ENCODE data around the gene PKD1L1. TPM values are rescaled to one million over a fixed set of nuclear protein-coding genes. Genes with fewer than 3 reads are reported as not detected.
"Not testable (repeated sequence)": the region's sequence is repeated elsewhere in the genome, so short reads cannot be mapped to it uniquely, and the experiment has no call there.

Gene PKD1L1
- total RNA-seq, 1 donor from 2014 or later: 0.17 TPM

- peaks cover 6% of the 10 kb centered on the region for H3K9me3 Mint-ChIP-seq
- peaks cover 5% of the 10 kb centered on the region for H3K27me3 Mint-ChIP-seq
- peak overlapping the region; percentile 29 for H3K4me3 Mint-ChIP-seq
- peaks cover 4% of the 10 kb centered on the region for H3K36me3 Mint-ChIP-seq
- no peak for DNase-seq (ENCODE audit: extremely low spot score, unreplicated experiment)
- TF ChIP-seq, protein P1, sequence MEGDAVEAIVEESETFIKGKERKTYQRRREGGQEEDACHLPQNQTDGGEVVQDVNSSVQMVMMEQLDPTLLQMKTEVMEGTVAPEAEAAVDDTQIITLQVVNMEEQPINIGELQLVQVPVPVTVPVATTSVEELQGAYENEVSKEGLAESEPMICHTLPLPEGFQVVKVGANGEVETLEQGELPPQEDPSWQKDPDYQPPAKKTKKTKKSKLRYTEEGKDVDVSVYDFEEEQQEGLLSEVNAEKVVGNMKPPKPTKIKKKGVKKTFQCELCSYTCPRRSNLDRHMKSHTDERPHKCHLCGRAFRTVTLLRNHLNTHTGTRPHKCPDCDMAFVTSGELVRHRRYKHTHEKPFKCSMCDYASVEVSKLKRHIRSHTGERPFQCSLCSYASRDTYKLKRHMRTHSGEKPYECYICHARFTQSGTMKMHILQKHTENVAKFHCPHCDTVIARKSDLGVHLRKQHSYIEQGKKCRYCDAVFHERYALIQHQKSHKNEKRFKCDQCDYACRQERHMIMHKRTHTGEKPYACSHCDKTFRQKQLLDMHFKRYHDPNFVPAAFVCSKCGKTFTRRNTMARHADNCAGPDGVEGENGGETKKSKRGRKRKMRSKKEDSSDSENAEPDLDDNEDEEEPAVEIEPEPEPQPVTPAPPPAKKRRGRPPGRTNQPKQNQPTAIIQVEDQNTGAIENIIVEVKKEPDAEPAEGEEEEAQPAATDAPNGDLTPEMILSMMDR (conservative IDR thresholded peaks at IDR 0.05): no peak
- H3K27ac Mint-ChIP-seq: peak overlapping the region; percentile 45
- peaks cover 28% of the 10 kb centered on the region for H3K4me1 Mint-ChIP-seq (ENCODE audit: unreplicated experiment)
Observed at GRCh38 chr7:47990592-47990991, 42.3 kb upstream of the PKD1L1 start.

DNA sequence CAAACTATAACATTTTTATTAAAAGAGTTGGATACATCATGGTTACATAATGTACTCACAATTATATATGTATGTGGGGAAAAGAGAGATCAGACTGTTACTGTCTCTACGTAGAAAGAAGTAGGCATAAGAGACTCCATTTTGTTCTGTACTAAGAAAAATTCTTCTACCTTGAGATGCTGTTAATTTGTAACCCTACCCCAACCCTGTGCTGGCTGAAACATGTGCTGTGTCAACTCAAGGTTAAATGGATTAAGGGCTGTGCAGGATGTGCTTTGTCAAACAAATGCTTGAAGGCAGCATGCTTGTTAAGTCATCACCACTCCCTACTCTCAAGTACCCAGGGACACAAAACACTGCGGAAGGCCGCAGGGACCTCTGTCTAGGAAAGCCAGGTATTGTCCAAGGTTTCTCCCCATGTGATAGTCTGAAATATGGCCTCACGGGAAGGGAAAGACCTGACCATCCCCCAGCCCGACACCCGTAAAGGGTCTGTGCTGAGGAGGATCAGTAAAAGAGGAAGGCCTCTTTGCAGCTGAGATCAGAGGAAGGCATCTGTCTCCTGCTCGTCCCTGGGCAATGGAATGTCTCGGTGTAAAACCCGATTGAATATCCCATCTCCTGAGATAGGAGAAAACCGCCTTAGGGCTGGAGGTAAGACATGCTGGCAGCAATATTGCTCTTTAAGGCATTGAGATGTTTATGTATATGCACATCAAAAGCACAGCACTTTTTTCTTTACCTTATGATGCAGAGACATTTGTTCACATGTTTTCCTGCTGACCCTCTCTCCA is 41.5 kb upstream of the PKD1L1 start:
- H3K27me3 Mint-ChIP-seq; H3K36me3 Mint-ChIP-seq; H3K9me3 Mint-ChIP-seq; DNase-seq (ENCODE audit: extremely low spot score, unreplicated experiment): not testable (repeated sequence)
- Mint-ChIP-seq H3K27ac (peak overlapping the region; percentile 45), H3K4me1 (ENCODE audit: unreplicated experiment) (peaks cover 28% of the 10 kb centered on the region), H3K4me3 (peak overlapping the region; percentile 65)

DNA sequence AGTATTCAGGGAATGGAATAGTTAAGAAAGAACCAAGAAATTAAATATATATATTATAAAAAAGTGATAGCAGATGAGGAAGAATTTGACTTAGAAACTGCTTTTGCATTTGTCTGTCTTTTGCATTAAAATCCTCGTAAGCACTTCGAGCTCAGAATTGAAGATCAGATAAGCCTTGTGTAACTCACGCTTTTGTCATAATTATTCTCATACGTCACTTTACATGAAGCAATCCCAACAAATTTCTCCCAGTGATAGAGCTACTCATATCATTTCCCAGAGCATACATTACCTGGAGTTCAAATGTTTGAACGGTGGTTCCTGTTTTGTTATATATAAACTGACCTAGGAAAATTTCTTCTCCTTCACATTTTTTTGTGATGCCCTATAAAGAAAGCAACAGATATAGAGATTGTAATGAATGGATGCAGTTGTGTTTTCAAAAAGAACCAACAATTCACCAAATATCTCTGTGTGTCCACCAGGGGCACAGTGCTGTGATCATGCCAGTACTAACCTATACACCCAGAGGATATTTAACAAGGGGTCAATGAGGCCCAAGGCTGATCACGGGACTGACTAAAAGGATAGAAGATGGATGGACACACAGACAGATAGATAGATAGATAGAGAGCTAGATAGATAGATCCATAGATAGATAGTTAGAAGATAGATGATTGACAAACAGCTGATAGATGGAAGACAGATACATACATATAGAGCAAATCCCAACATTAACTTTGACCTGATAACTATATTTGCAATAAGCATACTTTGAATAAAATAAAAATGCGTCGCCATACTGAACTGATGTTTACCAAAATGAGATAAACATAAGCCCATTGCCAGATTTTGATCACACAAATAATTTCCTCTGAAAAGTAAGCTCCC is 40.5 kb upstream of the PKD1L1 start:
- H3K36me3 Mint-ChIP-seq: no peaks in the 10 kb centered on the region
- H3K4me1 Mint-ChIP-seq (ENCODE audit: unreplicated experiment): peaks cover 28% of the 10 kb centered on the region
- H3K4me3 Mint-ChIP-seq: peak overlapping the region; percentile 4
- TF ChIP-seq, protein P1 (conservative IDR thresholded peaks at IDR 0.05): peak; percentile 71
- no peaks in the 10 kb centered on the region for H3K27me3 Mint-ChIP-seq
- peak overlapping the region; percentile 1 for H3K27ac Mint-ChIP-seq
- DNase-seq (ENCODE audit: extremely low spot score, unreplicated experiment): no peak
- H3K9me3 Mint-ChIP-seq: no peaks in the 10 kb centered on the region

DNA sequence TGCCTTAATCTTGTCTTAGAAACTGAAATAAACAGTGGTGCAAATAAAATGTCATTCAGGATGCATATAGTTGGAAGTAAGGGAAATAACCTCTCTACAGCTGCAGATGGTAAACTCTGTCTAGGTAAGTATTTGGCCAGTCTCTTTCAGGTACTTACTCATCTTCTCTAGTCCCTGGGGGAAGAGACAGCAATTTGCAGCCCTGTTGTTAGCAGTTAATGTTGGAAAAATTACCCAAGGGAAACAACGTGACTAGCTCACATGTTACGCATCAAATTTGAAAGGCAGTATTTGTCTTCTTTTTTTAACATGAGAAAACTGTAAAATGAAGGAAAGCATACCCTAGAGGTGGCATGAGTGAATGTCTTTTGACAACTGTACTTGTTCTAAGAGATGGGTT is 34.3 kb upstream of the PKD1L1 start:
- TF ChIP-seq, protein P1 (conservative IDR thresholded peaks at IDR 0.05): no peak
- no peaks in the 10 kb centered on the region for H3K9me3 Mint-ChIP-seq
- no peak for DNase-seq (ENCODE audit: extremely low spot score, unreplicated experiment)
- H3K27ac Mint-ChIP-seq: no peak overlapping the region
- no peaks in the 10 kb centered on the region for H3K27me3 Mint-ChIP-seq
- peaks cover 15% of the 10 kb centered on the region for H3K4me1 Mint-ChIP-seq (ENCODE audit: unreplicated experiment)
- H3K36me3 Mint-ChIP-seq: peaks cover 7% of the 10 kb centered on the region
- no peak overlapping the region for H3K4me3 Mint-ChIP-seq

DNA sequence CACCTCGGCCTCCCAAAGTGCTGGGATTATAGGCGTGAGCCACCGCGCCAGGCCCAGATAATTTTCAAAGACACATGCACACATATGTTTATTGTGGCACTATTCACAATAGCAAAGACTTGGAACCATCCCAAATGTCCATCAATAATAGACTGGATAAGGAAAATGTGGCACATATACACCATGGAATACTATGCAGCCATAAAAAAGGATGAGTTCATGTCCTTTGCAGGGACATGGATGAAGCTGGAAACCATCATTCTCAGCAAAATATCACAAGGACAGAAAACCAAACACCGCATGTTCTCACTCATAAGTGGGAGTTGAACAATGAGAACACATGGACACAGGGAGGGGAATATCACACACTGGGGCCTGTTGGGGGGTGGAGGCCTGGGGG is 32.4 kb upstream of the PKD1L1 start:
- Mint-ChIP-seq H3K36me3 (peaks cover 16% of the 10 kb centered on the region), H3K4me1 (ENCODE audit: unreplicated experiment) (peaks cover 15% of the 10 kb centered on the region)
- H3K4me3 Mint-ChIP-seq; H3K27me3 Mint-ChIP-seq; H3K9me3 Mint-ChIP-seq; DNase-seq (ENCODE audit: extremely low spot score, unreplicated experiment); H3K27ac Mint-ChIP-seq: not testable (repeated sequence)

DNA sequence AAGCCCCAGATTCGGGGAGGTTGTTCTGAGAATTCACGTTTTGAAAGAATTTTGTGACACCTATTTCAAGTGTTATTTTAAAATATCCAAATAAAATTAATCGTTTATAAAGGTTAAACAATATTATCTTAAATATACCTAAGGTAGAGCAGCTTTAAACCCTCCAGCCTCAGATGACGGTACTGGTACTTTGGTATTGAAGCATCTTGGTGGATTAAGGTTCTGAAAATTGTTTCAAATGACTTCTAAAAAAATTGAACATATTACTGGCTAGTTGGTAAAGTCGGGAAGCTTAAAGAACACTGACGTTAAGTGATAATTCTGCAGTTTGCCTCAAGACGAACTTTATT is 31.5 kb upstream of the PKD1L1 start:
- no peaks in the 10 kb centered on the region for H3K27me3 Mint-ChIP-seq

More for the DNA sequence above, 31.5 kb upstream of the PKD1L1 start:
- H3K27ac Mint-ChIP-seq: no peak overlapping the region
- TF ChIP-seq, protein P1 (conservative IDR thresholded peaks at IDR 0.05): no peak
- peaks cover 17% of the 10 kb centered on the region for H3K36me3 Mint-ChIP-seq
- DNase-seq (ENCODE audit: extremely low spot score, unreplicated experiment): no peak
- H3K4me1 Mint-ChIP-seq (ENCODE audit: unreplicated experiment): peaks cover 15% of the 10 kb centered on the region
- H3K9me3 Mint-ChIP-seq: no peaks in the 10 kb centered on the region
- peak overlapping the region; percentile 99 for H3K4me3 Mint-ChIP-seq

Data from type B pancreatic cell (in vitro differentiated cells).